Heart right ventricle (tissue), 16 donors: ENCODE data around the gene FAM171A1. TPM values are rescaled to one million over a fixed set of nuclear protein-coding genes. Genes with fewer than 3 reads are reported as not detected.

Source experiments
- ATAC-seq, 8 donors: fragments of 200-7000 bp; cut with Tn5 transposase; one replicate each; pipeline ENCODE4 v1.9.1; 2020; ENCODE audit warnings: mild to moderate bottlenecking in 8 of 8, moderate library complexity in 8 of 8, moderate number of reproducible peaks in 1 of 8
- DNase-seq, 2 donors: peaks; one replicate each; pipeline ENCODE4 v3.0.0-alpha.2; 2020
- H3K27ac ChIP-seq, 10 donors: fragments of 200-600 bp; sonication (generic) in 2 of 10; one replicate each; pipeline versions ENCODE4 v1.5.0 to v1.8.0; 2020 to 2022; ENCODE audit warnings: mild to moderate bottlenecking in 3 of 10
- H3K27me3 ChIP-seq, 7 donors: fragments of 200-600 bp; one replicate each; pipeline ENCODE4 v1.8.0; 2021 to 2022; ENCODE audit warnings: mild to moderate bottlenecking in 2 of 7
- H3K36me3 ChIP-seq, 9 donors: fragments of 200-600 bp; sonication (generic) in 1 of 9; one replicate each; pipeline versions ENCODE4 v1.5.0 to v1.8.0; 2020 to 2022; ENCODE audit warnings: mild to moderate bottlenecking in 2 of 9
- H3K4me1 ChIP-seq, 9 donors: fragments of 200-600 bp; sonication (generic) in 1 of 9; one replicate each; pipeline versions ENCODE4 v1.5.0 to v1.8.0; 2020 to 2022; ENCODE audit warnings: mild to moderate bottlenecking in 4 of 9
- H3K4me3 ChIP-seq, 10 donors: fragments of 200-600 bp; sonication (generic) in 2 of 10; one replicate each; pipeline versions ENCODE4 v1.5.0 to v1.8.0; 2020 to 2022; ENCODE audit warnings: mild to moderate bottlenecking in 7 of 10, moderate library complexity in 2 of 10
- H3K9me3 ChIP-seq, 11 donors: fragments of 200-600 bp in 10 of 11; sonication (generic) in 2 of 11; one replicate each; pipeline versions ENCODE4 v1.5.0 to v1.8.0; 2013 to 2022; ENCODE audit warnings: mild to moderate bottlenecking in 2 of 11, control low read depth in 1 of 11, moderate library complexity in 1 of 11
- WGBS, 2 donors: extraction: QIAGEN DNeasy Blood & Tissue Kit; methylation state at CpG; one replicate each; pipeline ENCODE4 v1.1.7; 2013; ENCODE audit warnings: inconsistent platforms in 1 of 2; 5-methylcytosine and 5-hydroxymethylcytosine counted together
- intact Hi-C, 10 donors: fragments of 100-400 bp; cut with DNase I; formaldehyde crosslinking; loops; one replicate each; pipeline versions ENCODE4 v1.11.1 to v1.14.2; 2022
- polyA plus RNA-seq, 2 donors: library from polyadenylated mRNA; stranded (reverse); fragments of 200-250 nt; gene quantifications; one replicate each; pipeline ENCODE4 v1.2.3, GENCODE V29; 2013
- total RNA-seq, 10 donors: library from RNA; stranded (reverse); fragmentation: NEBNext Ultra II Directional in 3 of 10; extraction: Animal tissue kit (Norgen Biotek cat#: 25700) in 3 of 10; gene quantifications; one replicate each; pipeline versions ENCODE4 v1.2.1 to v1.2.4, GENCODE V29; 2021 to 2023
- TF ChIP-seq, protein P1 (sequence below), 9 donors: fragments of 200-600 bp; sonication (generic) in 2 of 9; IDR thresholded peaks; one replicate each; pipeline versions ENCODE4 v1.5.0 to v1.8.0; 2021 to 2022; ENCODE audit warnings: antibody characterized with exemption in 9 of 9, mild to moderate bottlenecking in 5 of 9, moderate library complexity in 1 of 9
- donor health status: Arrhythmogenic right ventricular cardiomyopathy.
- donor health status: ischemic (EF 13 %, LVEDD 7.1; RV severe dilation, severe dysfunction).
- donor health status: healthy with polysubstance abuse.
- donor health status: DM: no; HTN: yes; CAD: no.
- donor health status: DM: no; HTN: no; CAD: no.
- donor health status: ischemic (EF 25% LVEDD 6.9; RV normal size, moderate dysfunction).
- donor health status: ischemic (EF 25% LVEDD 5.7; RV mildly dilated, moderate dysfunction).
- donor health status: healthy.
- donor health status: DM: yes; HTN: yes; CAD: no.
- donor health status: Ischemic cardiomyopathy.
- donor health status: ischemic (EF 35%, LVEDD 5.7; RV mildly dilated, moderate dysfunction).
- donor health status: nonischemic (EF 11% LVEDD 7.7; RV severe dilation, severe dysfunction).
- donor health status: DM: yes; HTN: yes; CAD: no.
- donor health status: PGD.
- donor health status: ischemic (EF 29% LVEDD 5.4; RV normal size, mild dysfunction).
- donor health status: nonischemic (EF 23%, LVEDD 6.1; RV moderate dilation, normal function).

FAM171A1 gene
- total and polyA plus RNA-seq, 12 donors: 3.5 to 10.5 (median 6.8) TPM

DNA sequence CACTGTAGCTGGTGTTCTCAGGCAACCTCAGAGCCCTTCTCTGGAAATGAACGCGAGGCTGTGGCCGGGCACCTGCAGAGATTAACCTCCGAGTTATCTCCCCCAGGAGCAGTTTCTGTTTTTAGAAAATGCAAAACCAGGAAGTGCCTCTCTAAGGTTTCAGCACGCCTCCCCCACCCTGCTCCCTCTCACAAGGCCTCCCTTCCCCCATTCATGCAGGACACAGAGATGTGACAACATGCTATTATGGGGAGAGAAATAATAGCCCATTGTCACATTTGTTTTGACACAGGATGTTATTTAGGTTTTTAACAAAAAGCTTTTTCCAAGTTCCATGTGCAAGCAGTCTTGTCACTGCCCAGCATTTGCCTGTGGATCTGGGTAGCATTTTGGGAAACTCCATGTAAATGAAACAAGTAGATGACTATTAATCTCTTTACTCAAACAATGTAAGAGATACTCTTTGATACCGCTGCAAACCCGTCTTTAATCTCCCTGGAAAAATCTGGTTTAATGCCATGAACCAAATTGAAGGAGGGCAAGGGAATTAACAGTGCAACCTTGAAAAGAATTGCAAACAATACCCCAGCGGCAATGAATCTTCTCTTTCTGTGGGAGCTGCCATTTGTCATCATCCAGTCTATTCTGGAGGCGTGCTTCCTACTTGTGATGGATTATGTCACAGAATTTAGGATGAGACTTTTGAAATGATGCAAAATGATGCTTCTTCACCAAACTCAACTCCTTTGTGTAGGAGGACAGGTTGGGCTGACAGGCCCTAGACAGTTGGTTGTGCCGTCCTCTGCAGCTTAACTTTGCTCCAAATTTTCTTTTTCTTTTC lies 116.1 kb downstream of the FAM171A1 start:
- TF ChIP-seq, protein P1, sequence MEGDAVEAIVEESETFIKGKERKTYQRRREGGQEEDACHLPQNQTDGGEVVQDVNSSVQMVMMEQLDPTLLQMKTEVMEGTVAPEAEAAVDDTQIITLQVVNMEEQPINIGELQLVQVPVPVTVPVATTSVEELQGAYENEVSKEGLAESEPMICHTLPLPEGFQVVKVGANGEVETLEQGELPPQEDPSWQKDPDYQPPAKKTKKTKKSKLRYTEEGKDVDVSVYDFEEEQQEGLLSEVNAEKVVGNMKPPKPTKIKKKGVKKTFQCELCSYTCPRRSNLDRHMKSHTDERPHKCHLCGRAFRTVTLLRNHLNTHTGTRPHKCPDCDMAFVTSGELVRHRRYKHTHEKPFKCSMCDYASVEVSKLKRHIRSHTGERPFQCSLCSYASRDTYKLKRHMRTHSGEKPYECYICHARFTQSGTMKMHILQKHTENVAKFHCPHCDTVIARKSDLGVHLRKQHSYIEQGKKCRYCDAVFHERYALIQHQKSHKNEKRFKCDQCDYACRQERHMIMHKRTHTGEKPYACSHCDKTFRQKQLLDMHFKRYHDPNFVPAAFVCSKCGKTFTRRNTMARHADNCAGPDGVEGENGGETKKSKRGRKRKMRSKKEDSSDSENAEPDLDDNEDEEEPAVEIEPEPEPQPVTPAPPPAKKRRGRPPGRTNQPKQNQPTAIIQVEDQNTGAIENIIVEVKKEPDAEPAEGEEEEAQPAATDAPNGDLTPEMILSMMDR (IDR thresholded peaks at IDR 0.05): no peak
- Histone ChIP-seq H3K4me1 (peaks cover 0 to 28% (median 14%) of the 10 kb centered on the region in 9 donors), H3K27me3 (no peaks in the 10 kb centered on the region), H3K4me3 (peak overlapping the region in 9 of 10 donors; percentile 14 to 51 (median 39)), H3K36me3 (no peaks in the 10 kb centered on the region), H3K9me3 (no peaks in the 10 kb centered on the region), H3K27ac (peak overlapping the region in 7 of 10 donors; percentile 10 to 47 (median 30))
- DNase-seq (peak in 1 of 2 donors; percentile 27), ATAC-seq (peak in 7 of 8 donors; percentile 48 to 81 (median 60))
- intact Hi-C loops: no loop called here
- 45 to 52% methylated on average over 10 of the region's 10 CpGs for whole genome bisulfite sequencing, 2 donors

DNA sequence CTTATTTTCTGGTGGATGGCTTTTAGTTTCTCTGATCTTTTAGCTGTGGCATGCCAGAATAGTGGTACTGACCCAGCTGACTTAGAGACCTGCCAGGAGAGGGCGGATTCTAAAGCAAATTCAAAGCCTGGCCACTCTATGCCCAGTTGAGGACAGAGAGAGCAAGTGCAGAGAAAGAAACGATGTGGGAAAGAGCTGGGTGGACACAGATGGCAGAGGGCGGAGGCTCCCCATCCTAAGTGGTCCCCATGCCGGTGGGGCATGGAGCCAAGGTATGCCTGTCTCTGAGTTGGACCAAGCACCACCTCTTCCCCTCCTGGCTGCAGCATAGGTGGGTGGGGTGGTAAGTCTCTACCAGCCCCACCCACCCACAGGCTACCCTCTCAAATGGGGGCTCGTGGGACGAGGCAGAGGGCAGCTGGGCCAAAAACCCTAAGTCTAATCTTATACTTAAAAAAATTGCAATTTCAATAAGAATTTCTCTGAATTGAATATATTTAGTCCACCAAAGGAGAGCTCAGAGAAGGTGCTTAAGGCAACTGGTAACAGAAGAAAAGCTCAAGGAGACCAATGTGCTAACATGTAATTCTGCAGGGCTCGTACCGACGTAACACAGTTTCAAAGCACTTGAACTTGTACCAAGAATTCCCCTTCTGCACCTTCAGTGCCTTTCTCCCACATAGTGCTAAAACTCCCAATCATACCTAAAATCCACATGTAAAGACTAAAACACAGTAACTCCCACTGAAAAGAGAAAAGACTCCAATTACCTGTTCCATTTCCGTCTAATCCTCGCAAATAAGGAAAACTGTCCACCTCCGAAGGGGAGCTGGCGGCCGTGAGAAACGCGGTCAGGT lies 116.9 kb downstream of the FAM171A1 start:
- TF ChIP-seq, protein P1 (IDR thresholded peaks at IDR 0.05): no peak
- Histone ChIP-seq H3K4me1 (peaks cover 0 to 28% (median 14%) of the 10 kb centered on the region in 9 donors), H3K27ac (peak overlapping the region in 7 of 10 donors; percentile 10 to 47 (median 30)), H3K36me3 (no peaks in the 10 kb centered on the region), H3K9me3 (no peaks in the 10 kb centered on the region), H3K27me3 (no peaks in the 10 kb centered on the region), H3K4me3 (peak overlapping the region in 9 of 10 donors; percentile 14 to 51 (median 39))
- DNase-seq (no peak), ATAC-seq (peak in 2 of 8 donors; percentile 20 to 52)
- 56 to 58% methylated on average over 16 of the region's 16 CpGs for WGBS, 2 donors
- intact Hi-C loops: no loop called here

DNA sequence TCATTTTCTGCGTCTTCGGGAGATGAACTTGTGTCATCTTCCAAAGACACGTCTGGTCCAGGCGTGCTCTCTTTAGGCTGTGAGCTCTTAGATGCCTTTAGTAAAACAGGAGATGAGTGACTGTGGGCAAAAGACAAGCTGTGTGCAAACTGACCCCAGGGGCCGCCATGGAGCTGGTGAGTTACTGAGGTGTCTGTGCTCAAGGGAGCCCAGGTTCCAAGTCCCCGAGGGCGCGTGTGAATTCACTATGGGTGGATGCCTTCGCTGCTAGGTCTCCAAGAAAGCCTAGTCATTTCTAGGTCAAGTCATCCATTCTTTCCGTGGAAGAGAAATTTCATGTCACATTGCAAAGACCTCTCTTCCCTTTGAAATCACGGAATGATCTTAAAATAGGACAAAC lies 118.7 kb downstream of the FAM171A1 start:
- DNase-seq (no peak), ATAC-seq (no peak)
- Histone ChIP-seq H3K4me3 (no peak overlapping the region), H3K27ac (no peak overlapping the region), H3K4me1 (peaks cover 0 to 28% (median 14%) of the 10 kb centered on the region in 9 donors), H3K36me3 (peaks cover 0 to 14% (median 0%) of the 10 kb centered on the region in 9 donors), H3K9me3 (no peaks in the 10 kb centered on the region), H3K27me3 (no peaks in the 10 kb centered on the region)
- TF ChIP-seq, protein P1 (IDR thresholded peaks at IDR 0.05): no peak
- intact Hi-C loops: no loop called here
- WGBS, 2 donors: 97% methylated on average over 11 of the region's 11 CpGs

DNA sequence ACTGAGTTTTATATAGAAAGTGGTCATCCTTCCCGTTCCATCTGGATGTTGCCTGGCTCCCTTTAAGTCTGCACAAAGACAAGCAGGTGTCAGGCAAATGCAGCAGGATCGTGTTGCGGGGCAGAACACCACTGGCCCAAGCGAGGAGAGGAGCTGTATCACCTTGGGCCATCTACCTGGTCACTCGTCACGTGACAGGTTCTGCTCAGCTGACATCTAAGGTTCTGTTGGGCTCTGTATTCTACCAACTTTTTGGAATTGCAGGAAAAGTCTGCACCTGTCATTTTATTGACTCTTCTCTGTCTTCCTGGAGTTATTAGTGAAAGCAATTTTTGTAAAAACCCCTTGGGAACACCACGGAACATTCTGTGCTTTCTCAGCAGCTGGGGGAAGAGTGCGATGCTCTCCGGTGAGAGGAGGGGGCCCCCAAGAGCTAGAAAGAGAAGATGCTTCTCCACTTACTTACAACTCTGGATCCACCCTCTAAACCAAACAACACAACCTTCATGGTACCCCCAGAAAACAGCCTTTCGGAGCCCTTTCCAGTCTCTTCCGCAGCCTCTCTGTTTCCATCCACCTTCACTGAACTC lies 119.2 kb downstream of the FAM171A1 start:
- H3K9me3 ChIP-seq: no peaks in the 10 kb centered on the region
- ATAC-seq: peak in 1 of 8 donors; percentile 35
- TF ChIP-seq, protein P1 (IDR thresholded peaks at IDR 0.05): peak in 1 of 9 donors; percentile 11
- intact Hi-C loops: no loop called here
- WGBS, 2 donors: 85 to 90% methylated on average over 11 of the region's 11 CpGs
- H3K4me3 ChIP-seq: no peak overlapping the region
- no peak overlapping the region for H3K27ac ChIP-seq
- no peaks in the 10 kb centered on the region for H3K27me3 ChIP-seq
- peaks cover 0 to 19% (median 0%) of the 10 kb centered on the region in 9 donors for H3K36me3 ChIP-seq
- H3K4me1 ChIP-seq: peaks cover 0 to 28% (median 14%) of the 10 kb centered on the region in 9 donors
- DNase-seq: no peak
